Gastroesophageal sphincter (tissue), 3 donors: ENCODE measurements around the gene ADAM22.

Source experiments
- CTCF ChIP-seq, 4 experiments: fragments of 200-600 bp in 2 of 4; fragments of 450-650 bp in 2 of 4; sonication (generic) in 1 of 4; IDR thresholded peaks; one replicate each; pipeline ENCODE4 v1.5.1; 2017 to 2019; ENCODE audit warnings: antibody characterized with exemption in 4 of 4, mild to moderate bottlenecking in 2 of 4, moderate library complexity in 2 of 4
- EP300 ChIP-seq: sonication (generic); formaldehyde crosslinking; IDR thresholded peaks from one replicate; pipeline ENCODE4 v1.6.1; 2017; ENCODE audit warnings: antibody characterized with exemption, mild to moderate bottlenecking
- POLR2A ChIP-seq, 2 donors: fragments of 450-650 bp; IDR thresholded peaks; one replicate each; pipeline ENCODE4 v1.6.1; 2017; ENCODE audit warnings: antibody characterized with exemption in 2 of 2, mild to moderate bottlenecking in 2 of 2, moderate library complexity in 1 of 2
- POLR2AphosphoS5 ChIP-seq: sonication (generic); formaldehyde crosslinking; IDR thresholded peaks from one replicate; pipeline ENCODE4 v1.6.1; 2017; ENCODE audit warnings: antibody characterized with exemption

- TF ChIP-seq CTCF (IDR thresholded peaks at IDR 0.05) (no peak), POLR2AphosphoS5 (no peak), POLR2A (IDR thresholded peaks at IDR 0.05) (no peak), EP300 (no peak)
These were observed 281.2 kb downstream of the ADAM22 start for GRCh38 chr7:88215295-88215694.
